ENCODE measurements around the gene ADGRB3.

Gene ADGRB3

DNA sequence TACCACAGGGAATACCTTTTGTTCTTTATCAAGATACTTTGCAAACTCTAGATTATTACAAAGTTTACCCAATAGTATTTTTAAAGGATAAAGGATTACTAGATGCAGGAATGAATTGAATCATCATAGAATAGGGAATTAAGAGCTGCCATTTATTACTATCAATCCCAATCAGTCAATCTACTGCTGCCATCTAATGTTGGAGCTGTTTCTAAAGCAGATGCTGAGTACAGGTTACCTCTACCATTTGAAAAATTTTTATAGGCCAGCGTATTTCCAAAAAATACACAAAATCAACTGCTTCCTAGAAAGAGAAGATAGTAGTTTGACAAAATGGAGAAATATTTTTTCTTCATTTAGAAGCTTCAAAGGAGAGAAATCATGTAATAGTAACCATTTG lies 520.4 kb downstream of the ADGRB3 start:
- H3K27ac ChIP-seq = no peak overlapping the region
- no peak overlapping the region for H3K4me3 ChIP-seq (ENCODE audit: low read depth in 1 of 2, low read length in 1 of 2)
- H3K36me3 ChIP-seq = no peaks in the 10 kb centered on the region
- H3K9me3 ChIP-seq = no peaks in the 10 kb centered on the region
- H3K4me1 ChIP-seq (ENCODE audit: control insufficient read depth in 1 of 2, insufficient read depth in 1 of 2, low read depth in 1 of 2, low read length in 1 of 2) = no peaks in the 10 kb centered on the region
- no peaks in the 10 kb centered on the region for H3K27me3 ChIP-seq
- TF ChIP-seq, protein P1, sequence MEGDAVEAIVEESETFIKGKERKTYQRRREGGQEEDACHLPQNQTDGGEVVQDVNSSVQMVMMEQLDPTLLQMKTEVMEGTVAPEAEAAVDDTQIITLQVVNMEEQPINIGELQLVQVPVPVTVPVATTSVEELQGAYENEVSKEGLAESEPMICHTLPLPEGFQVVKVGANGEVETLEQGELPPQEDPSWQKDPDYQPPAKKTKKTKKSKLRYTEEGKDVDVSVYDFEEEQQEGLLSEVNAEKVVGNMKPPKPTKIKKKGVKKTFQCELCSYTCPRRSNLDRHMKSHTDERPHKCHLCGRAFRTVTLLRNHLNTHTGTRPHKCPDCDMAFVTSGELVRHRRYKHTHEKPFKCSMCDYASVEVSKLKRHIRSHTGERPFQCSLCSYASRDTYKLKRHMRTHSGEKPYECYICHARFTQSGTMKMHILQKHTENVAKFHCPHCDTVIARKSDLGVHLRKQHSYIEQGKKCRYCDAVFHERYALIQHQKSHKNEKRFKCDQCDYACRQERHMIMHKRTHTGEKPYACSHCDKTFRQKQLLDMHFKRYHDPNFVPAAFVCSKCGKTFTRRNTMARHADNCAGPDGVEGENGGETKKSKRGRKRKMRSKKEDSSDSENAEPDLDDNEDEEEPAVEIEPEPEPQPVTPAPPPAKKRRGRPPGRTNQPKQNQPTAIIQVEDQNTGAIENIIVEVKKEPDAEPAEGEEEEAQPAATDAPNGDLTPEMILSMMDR (IDR thresholded peaks at IDR 0.05) = no peak

DNA sequence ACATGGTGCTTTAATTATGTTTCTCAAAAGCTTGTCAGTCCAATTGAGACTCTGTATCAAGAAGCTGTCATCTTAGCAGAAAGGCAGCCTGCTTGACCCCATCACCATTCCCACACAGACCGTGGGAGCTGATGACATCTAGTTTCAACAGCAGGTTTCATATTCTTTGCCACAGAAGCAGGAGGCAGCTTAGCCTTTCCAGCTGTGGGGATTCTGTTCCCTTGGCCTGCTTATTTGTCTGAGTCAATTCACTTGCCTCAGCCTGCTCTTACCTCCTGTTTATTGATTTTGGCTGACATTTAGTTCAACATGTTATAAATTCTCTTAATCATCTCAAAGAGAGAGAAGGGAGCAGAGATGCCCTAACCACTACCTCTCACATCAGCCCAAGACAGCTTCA lies 527.7 kb downstream of the ADGRB3 start:
- Histone ChIP-seq H3K27me3 (no peaks in the 10 kb centered on the region), H3K9me3 (no peaks in the 10 kb centered on the region), H3K27ac (no peak overlapping the region), H3K36me3 (no peaks in the 10 kb centered on the region), H3K4me3 (ENCODE audit: low read depth in 1 of 2, low read length in 1 of 2) (no peak overlapping the region), H3K4me1 (ENCODE audit: control insufficient read depth in 1 of 2, insufficient read depth in 1 of 2, low read depth in 1 of 2, low read length in 1 of 2) (no peaks in the 10 kb centered on the region)
- TF ChIP-seq, protein P1 (IDR thresholded peaks at IDR 0.05) = no peak

DNA sequence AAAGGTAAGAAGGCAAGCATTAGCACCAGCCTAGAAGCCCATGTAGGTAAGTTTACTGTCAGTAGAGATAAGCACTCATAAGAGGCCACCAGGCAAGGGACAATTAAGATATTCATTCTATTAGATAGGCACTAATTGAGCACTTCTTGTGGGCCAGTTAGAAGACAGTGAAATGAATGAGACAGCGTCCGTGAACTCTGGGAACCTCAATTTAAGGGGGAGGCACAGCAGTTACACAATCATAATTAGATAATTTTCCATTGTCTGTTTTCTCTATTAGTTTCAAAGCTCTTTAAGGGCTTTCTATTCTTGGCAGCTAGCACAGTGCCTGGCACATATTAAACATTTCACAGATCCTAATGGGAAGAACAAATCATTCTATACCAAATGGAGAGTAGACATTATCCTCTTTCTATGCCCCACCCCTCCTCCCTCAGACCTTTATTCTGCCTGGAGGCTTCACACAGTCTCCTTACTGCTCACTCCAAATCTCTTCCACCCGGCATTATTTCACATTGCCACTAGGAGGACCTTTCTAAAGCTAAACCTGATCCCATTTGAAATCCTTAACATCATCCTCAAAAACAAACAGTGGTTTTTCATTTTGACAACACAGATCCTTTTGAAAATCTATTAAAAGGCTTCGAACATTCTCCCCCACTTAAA lies 529.6 kb downstream of the ADGRB3 start:
- Histone ChIP-seq H3K27me3 (no peaks in the 10 kb centered on the region), H3K36me3 (no peaks in the 10 kb centered on the region), H3K9me3 (no peaks in the 10 kb centered on the region), H3K4me3 (ENCODE audit: low read depth in 1 of 2, low read length in 1 of 2) (no peak overlapping the region), H3K27ac (no peak overlapping the region), H3K4me1 (ENCODE audit: control insufficient read depth in 1 of 2, insufficient read depth in 1 of 2, low read depth in 1 of 2, low read length in 1 of 2) (no peaks in the 10 kb centered on the region)
- TF ChIP-seq, protein P1 (IDR thresholded peaks at IDR 0.05) = no peak

DNA sequence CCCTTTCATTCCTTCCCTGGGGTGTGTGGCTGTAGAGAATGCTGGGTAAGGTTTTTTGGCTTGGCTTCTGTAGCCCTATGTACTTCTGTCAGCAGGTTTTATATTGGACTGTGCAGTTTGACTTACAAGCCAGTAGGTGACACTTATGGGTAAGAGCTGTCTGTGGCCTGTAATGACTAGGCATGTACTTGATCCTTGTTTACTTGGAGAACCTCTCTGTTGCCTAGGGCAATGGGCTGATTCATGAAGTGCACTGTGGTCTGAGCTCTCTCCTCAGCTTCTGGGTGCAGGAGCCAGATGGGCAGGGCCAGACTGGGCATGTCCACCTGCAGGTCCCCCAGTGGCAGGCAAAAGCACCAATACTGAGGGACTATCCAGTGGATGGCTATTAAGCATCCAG lies 544.6 kb downstream of the ADGRB3 start:
- Histone ChIP-seq H3K9me3 (no peaks in the 10 kb centered on the region), H3K36me3 (no peaks in the 10 kb centered on the region), H3K27me3 (no peaks in the 10 kb centered on the region), H3K4me1 (ENCODE audit: control insufficient read depth in 1 of 2, insufficient read depth in 1 of 2, low read depth in 1 of 2, low read length in 1 of 2) (no peaks in the 10 kb centered on the region), H3K27ac (no peak overlapping the region), H3K4me3 (ENCODE audit: low read depth in 1 of 2, low read length in 1 of 2) (no peak overlapping the region)
- TF ChIP-seq, protein P1 (IDR thresholded peaks at IDR 0.05) = no peak

DNA sequence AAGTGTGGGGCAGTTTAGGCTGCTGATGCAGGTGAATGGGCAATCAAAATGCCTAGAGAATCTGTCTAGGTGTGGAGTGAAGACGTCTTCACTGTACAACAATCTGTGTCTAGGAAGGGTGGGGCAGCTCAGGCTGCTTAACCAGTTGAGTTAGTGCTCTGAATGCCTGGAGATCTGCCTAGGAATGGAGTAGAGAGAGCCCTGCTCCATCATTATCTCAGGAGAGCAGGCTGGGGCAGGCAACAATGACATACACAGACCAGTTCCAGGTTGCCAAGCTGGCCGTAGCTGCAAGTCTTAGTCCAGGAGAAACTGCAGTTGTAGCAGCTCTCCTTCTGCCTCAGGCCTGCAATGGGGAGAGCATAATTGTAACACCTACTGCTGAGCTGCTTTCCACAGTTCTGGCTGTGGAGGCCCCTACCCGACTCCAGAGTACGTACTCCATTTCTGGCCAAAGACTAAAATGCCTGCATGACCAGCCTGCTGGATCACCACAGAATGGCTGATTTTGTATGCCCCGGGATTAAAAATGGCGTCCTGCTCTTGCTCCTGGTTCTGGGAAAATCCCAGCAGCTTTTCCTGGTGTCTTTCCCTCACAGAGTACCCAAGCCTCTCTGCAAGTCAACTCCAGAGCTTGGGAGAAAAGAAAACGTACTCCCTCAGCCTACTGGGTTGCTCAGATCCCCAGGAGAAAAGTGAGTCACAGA lies 545.4 kb downstream of the ADGRB3 start:
- no peaks in the 10 kb centered on the region for H3K27me3 ChIP-seq
- no peak overlapping the region for H3K27ac ChIP-seq
- H3K36me3 ChIP-seq = no peaks in the 10 kb centered on the region
- H3K4me3 ChIP-seq (ENCODE audit: low read depth in 1 of 2, low read length in 1 of 2) = no peak overlapping the region
- H3K9me3 ChIP-seq = no peaks in the 10 kb centered on the region
- TF ChIP-seq, protein P1 (IDR thresholded peaks at IDR 0.05) = no peak
- no peaks in the 10 kb centered on the region for H3K4me1 ChIP-seq (ENCODE audit: control insufficient read depth in 1 of 2, insufficient read depth in 1 of 2, low read depth in 1 of 2, low read length in 1 of 2)

Measured in neutrophil (primary cell).